Smooth muscle cell (in vitro differentiated cells): ENCODE data around the gene P3H1. TPM values are rescaled to one million over a fixed set of nuclear protein-coding genes. Genes with fewer than 3 reads are reported as not detected.
"Not testable (repeated sequence)": the region's sequence is repeated elsewhere in the genome, so short reads cannot be mapped to it uniquely, and the experiment has no call there.

ENCODE experiments used
- DNase-seq: peaks from one replicate; lab custom pipeline; 2025; ENCODE audit not compliant: unreplicated experiment; lab: John Stamatoyannopoulos, UW
- H2AFZ ChIP-seq: fragments of 200-600 bp; sonication (generic); 2 replicates; pipeline ENCODE4 v1.6.0; 2016; ENCODE audit warnings: antibody characterized with exemption, low read depth, mild to moderate bottlenecking
- H3F3A ChIP-seq: fragments of 200-600 bp; sonication (generic); 2 replicates; pipeline ENCODE4 v1.6.0; 2017; ENCODE audit warnings: antibody characterized with exemption, low read depth
- H3K27ac ChIP-seq: fragments of 200-600 bp; sonication (generic); 2 replicates; pipeline ENCODE4 v1.5.1; 2016; ENCODE audit warnings: low read depth, mild to moderate bottlenecking
- H3K27me3 ChIP-seq: fragments of 200-600 bp; sonication (generic); 2 replicates; pipeline ENCODE4 v1.6.1; 2016; ENCODE audit warnings: low read depth, mild to moderate bottlenecking
- H3K36me3 ChIP-seq: fragments of 200-600 bp; sonication (generic); 2 replicates; pipeline ENCODE4 v1.5.1; 2016; ENCODE audit warnings: low read depth
- H3K4me1 ChIP-seq: fragments of 200-600 bp; sonication (generic); 2 replicates; pipeline ENCODE4 v1.5.1; 2016; ENCODE audit warnings: low read depth
- H3K4me2 ChIP-seq: fragments of 200-600 bp; sonication (generic); 2 replicates; pipeline ENCODE4 v1.6.0; 2016; ENCODE audit warnings: mild to moderate bottlenecking
- H3K4me3 ChIP-seq: fragments of 200-600 bp; sonication (generic); 2 replicates; pipeline ENCODE4 v1.5.1; 2016; ENCODE audit warnings: mild to moderate bottlenecking
- H3K79me2 ChIP-seq: fragments of 200-600 bp; sonication (generic); 2 replicates; pipeline ENCODE4 v1.6.0; 2016; ENCODE audit warnings: low read depth, mild to moderate bottlenecking
- H3K9ac ChIP-seq: fragments of 200-600 bp; sonication (generic); 2 replicates; pipeline ENCODE4 v1.6.0; 2016; ENCODE audit warnings: low read depth
- H3K9me3 ChIP-seq: fragments of 200-600 bp; sonication (generic); replicated peaks from 2 replicates; pipeline ENCODE4 v1.5.1; 2016; ENCODE audit warnings: low read depth
- H4K20me1 ChIP-seq: fragments of 200-600 bp; sonication (generic); 2 replicates; pipeline ENCODE4 v1.6.0; 2016; ENCODE audit warnings: low read depth
- CTCF ChIP-seq: fragments of 200-600 bp; sonication (generic); IDR thresholded peaks from 2 replicates; pipeline ENCODE4 v1.5.1; 2017; ENCODE audit warnings: borderline replicate concordance, mild to moderate bottlenecking, antibody characterized with exemption; ENCODE audit not compliant: insufficient read depth, poor library complexity, severe bottlenecking
- WGBS: methylation state at CpG from one replicate; pipeline ENCODE4 v1.1.7; 2016; ENCODE audit warnings: low lambda C conversion rate; 5-methylcytosine and 5-hydroxymethylcytosine counted together
- polyA plus RNA-seq: library from polyadenylated mRNA; unstranded; fragments of >200 nt; fragmentation: Nextera tagmentation; extraction: Ambion mirVana; gene quantifications from 2 replicates; pipeline ENCODE4 v1.2.1, GENCODE V29; 2016
- total RNA-seq: library from RNA; depleted of rRNA; stranded (reverse); fragments of >200 nt; gene quantifications from 2 replicates; pipeline ENCODE4 v1.2.3, GENCODE V29; 2014

Gene P3H1
- total and polyA plus RNA-seq, 2 experiments from 2014 or later: 256 to 535 TPM

GRCh38 chr1:42732126-42732680, 34.6 kb downstream of the P3H1 start:
- no peak for TF ChIP-seq CTCF
- no peak overlapping the region for H3K4me2 ChIP-seq

GRCh38 chr1:42731585-42731984, 35.2 kb downstream of the P3H1 start:
- no peaks in the 10 kb centered on the region for H3K79me2 ChIP-seq
- H3K27ac ChIP-seq: no peak overlapping the region
- no peaks in the 10 kb centered on the region for H3K4me1 ChIP-seq
- no peaks in the 10 kb centered on the region for H3K27me3 ChIP-seq
- no peak for TF ChIP-seq CTCF
- H3K9me3 ChIP-seq: no peaks in the 10 kb centered on the region
- 66% methylated on average over 3 of the region's 3 CpGs for WGBS
- H3K9ac ChIP-seq: no peak overlapping the region
- H4K20me1 ChIP-seq: no peaks in the 10 kb centered on the region
- DNase-seq: no peak
- H2AFZ ChIP-seq: no peak overlapping the region
- no peaks in the 10 kb centered on the region for H3F3A ChIP-seq
- no peak overlapping the region for H3K4me2 ChIP-seq
- no peak overlapping the region for H3K4me3 ChIP-seq
- no peaks in the 10 kb centered on the region for H3K36me3 ChIP-seq

More at GRCh38 chr1:42732126-42732680, 34.6 kb downstream of the P3H1 start:
- no peak overlapping the region for H3K27ac ChIP-seq
- no peaks in the 10 kb centered on the region for H3K36me3 ChIP-seq
- H3F3A ChIP-seq: no peaks in the 10 kb centered on the region
- DNase-seq: no peak
- H2AFZ ChIP-seq: no peak overlapping the region
- H3K9me3 ChIP-seq: no peaks in the 10 kb centered on the region
- H3K79me2 ChIP-seq: no peaks in the 10 kb centered on the region
- no peak overlapping the region for H3K4me3 ChIP-seq
- H3K4me1 ChIP-seq: no peaks in the 10 kb centered on the region
- no peaks in the 10 kb centered on the region for H4K20me1 ChIP-seq
- no peak overlapping the region for H3K9ac ChIP-seq
- no peaks in the 10 kb centered on the region for H3K27me3 ChIP-seq
- 86% methylated on average over 10 of the region's 10 CpGs for WGBS

GRCh38 chr1:42730988-42731387, 35.8 kb downstream of the P3H1 start:
- no peak for TF ChIP-seq CTCF
- Histone ChIP-seq H3K79me2 (no peaks in the 10 kb centered on the region), H3K27me3 (no peaks in the 10 kb centered on the region), H3K27ac (no peak overlapping the region), H4K20me1 (no peaks in the 10 kb centered on the region), H3K9me3 (no peaks in the 10 kb centered on the region), H3K4me2 (no peak overlapping the region), H3K4me3 (no peak overlapping the region), H3F3A (no peaks in the 10 kb centered on the region), H3K4me1 (no peaks in the 10 kb centered on the region), H3K9ac (no peak overlapping the region), H3K36me3 (no peaks in the 10 kb centered on the region), H2AFZ (no peak overlapping the region)
- 65% methylated on average over 4 of the region's 4 CpGs for WGBS
- no peak for DNase-seq

GRCh38 chr1:42730002-42730401, 36.8 kb downstream of the P3H1 start:
- TF ChIP-seq CTCF: no peak
- WGBS: 89% methylated on average over 3 of the region's 3 CpGs
- Histone ChIP-seq H3K36me3 (no peaks in the 10 kb centered on the region), H3K79me2 (no peaks in the 10 kb centered on the region), H3K4me1 (no peaks in the 10 kb centered on the region), H3K4me2 (no peak overlapping the region), H3K27me3 (no peaks in the 10 kb centered on the region), H3K9ac (no peak overlapping the region), H3K4me3 (no peak overlapping the region), H3K9me3 (no peaks in the 10 kb centered on the region), H2AFZ (no peak overlapping the region), H3K27ac (no peak overlapping the region), H4K20me1 (no peaks in the 10 kb centered on the region), H3F3A (no peaks in the 10 kb centered on the region)
- no peak for DNase-seq

GRCh38 chr1:42725820-42726219, 41.0 kb downstream of the P3H1 start:
- WGBS: 99% methylated on average over 4 of the region's 4 CpGs
- H3K9me3 ChIP-seq, H3K36me3 ChIP-seq, DNase-seq, H4K20me1 ChIP-seq, H3K27me3 ChIP-seq, H3K79me2 ChIP-seq, H3K9ac ChIP-seq, H3F3A ChIP-seq, H3K4me1 ChIP-seq, H3K4me3 ChIP-seq, H3K27ac ChIP-seq, H3K4me2 ChIP-seq, H2AFZ ChIP-seq: not testable (repeated sequence)
